NOMO-1 (cell line): ENCODE measurements around the gene ATF6.
"Not testable (repeated sequence)": the region's sequence is repeated elsewhere in the genome, so short reads cannot be mapped to it uniquely, and the experiment has no call there.

Experiments
- DNase-seq, 2 experiments: peaks; one replicate each; lab custom pipeline; 2025; ENCODE audit not compliant: unreplicated experiment in 2 of 2; lab: John Stamatoyannopoulos, UW

The ATF6 gene

DNA sequence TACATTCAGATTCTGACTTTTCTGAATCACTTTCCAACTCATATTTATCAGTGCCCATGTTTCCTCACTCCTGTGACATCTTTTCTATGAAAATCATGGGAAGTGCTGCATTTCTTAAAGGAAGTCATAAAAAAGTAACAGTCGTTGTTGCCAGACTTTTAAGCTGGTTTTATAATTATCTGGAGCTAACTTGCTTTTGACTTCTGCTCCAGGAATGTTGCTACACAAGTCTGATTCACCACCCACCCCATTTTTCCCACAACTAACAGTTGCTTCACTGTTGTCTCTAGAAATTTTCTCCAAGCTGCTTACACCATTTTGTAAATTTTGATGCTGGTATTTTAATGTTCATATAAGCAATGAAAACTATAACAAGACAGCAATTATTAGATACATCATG lies 32.6 kb upstream of the ATF6 start:
- peak; percentile 58 to 78 for DNase-seq

DNA sequence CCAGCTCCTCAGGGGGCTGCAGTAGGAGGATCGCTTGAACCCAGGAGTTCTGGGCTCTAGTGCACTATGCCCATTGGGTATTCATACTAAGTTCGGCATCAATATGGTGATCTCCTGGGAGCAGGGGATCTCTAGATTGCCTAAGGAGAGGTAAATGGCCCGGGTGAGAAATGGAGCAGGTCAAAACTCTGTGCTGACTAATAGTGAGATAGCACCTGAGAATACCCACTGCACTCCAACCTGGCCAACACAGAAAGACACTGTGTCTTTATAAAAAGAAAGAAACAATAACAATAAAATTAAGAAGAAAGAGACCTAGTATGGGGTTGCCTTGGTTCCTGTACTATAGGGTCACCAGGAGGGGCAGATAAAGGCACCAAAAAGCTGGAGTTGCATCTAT lies 30.3 kb upstream of the ATF6 start:
- DNase-seq: no peak

DNA sequence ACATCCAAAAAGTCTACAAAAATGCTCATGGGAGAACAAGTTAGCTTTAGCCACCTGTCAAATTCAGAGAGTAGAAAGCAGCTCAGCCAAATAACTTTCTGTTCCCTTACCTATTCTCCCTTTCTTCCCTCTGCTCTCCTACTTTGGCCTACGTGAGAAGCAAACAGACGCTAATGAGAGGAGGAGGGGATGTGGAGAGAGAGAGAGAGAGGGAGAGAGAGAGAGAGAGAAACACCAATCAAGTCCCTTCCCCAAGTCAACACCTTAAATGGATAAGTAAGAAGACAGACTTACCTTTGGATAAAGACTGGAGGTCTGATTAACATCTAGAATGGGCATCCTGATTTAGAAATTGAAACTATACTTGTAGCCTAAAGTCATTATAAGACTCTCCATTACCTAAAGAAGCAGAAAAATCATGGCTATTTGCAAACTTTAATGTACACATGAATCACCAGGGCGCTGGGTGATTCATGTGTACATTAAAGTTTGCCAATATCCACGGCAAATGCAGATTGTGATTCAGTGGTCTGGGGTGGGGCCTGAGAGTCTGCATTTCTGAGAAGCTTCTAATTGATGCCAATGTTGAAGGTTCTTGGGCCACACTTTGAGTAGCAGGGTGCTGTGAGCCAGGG lies 29.7 kb upstream of the ATF6 start:
- peak in 1 of 2 experiments; percentile 28 for DNase-seq

- DNase-seq: no peak
Observed at GRCh38 chr1:161737625-161738024, 28.5 kb upstream of the ATF6 start.

DNA sequence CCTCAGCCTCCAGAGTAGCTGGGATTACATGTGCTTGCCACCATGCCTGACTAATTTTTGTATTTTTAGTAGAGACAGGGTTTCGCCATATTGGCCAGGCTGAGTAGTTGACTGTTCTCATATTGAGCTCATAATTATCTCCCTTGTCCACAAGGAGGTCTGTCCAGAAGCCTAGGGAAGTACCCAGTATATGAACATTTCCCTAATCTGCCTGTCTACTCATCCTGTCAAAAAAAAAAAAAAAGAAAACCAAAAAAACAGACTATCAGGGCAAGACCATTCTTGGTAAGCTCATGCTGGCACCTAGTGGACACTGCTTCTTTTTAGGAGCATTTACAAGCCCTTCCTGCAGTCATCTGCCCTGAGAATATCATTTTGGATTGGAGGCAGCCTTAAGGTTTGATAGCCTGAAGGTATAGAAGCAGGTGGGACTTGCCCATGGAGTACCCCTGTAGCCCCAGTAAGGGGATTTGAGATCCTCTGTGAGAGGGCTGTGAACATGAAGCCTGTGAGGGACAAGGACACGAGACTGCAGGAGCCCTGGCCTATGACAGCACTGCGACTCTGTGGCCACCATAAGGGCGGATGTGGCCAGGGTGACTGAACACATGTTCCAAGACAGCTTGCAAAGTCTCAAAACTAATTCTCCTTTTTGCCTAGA lies 27.4 kb upstream of the ATF6 start:
- peak; percentile 76 to 95 for DNase-seq

GRCh38 chr1:161739865-161740566 lies 26.1 kb upstream of the ATF6 start:
- peak in 1 of 2 experiments; percentile 63 for DNase-seq

GRCh38 chr1:161740921-161741320 lies 25.2 kb upstream of the ATF6 start:
- DNase-seq: peak in 1 of 2 experiments; percentile 44

DNA sequence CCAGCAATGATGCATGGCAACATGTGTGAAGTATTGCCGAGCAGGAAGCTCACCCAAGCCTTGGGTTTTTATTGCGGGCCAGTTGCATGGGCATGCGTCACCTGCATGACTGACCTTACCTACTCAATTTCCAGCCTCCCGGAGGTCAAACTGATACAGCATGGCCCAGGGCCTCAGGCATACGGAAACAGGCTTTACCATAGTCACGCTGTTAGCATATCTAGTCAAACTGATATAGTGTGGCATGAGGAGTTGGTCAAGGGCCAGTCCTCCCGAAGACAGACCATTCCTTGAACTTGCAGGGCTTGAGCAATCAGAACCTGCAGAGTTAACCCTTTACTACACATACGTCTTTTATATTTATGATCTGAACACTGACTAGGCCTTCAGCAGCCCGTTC lies 22.9 kb upstream of the ATF6 start:
- no peak for DNase-seq

- DNase-seq: peak; percentile 48 to 65
Observed at GRCh38 chr1:161747801-161748200, 18.3 kb upstream of the ATF6 start.

DNA sequence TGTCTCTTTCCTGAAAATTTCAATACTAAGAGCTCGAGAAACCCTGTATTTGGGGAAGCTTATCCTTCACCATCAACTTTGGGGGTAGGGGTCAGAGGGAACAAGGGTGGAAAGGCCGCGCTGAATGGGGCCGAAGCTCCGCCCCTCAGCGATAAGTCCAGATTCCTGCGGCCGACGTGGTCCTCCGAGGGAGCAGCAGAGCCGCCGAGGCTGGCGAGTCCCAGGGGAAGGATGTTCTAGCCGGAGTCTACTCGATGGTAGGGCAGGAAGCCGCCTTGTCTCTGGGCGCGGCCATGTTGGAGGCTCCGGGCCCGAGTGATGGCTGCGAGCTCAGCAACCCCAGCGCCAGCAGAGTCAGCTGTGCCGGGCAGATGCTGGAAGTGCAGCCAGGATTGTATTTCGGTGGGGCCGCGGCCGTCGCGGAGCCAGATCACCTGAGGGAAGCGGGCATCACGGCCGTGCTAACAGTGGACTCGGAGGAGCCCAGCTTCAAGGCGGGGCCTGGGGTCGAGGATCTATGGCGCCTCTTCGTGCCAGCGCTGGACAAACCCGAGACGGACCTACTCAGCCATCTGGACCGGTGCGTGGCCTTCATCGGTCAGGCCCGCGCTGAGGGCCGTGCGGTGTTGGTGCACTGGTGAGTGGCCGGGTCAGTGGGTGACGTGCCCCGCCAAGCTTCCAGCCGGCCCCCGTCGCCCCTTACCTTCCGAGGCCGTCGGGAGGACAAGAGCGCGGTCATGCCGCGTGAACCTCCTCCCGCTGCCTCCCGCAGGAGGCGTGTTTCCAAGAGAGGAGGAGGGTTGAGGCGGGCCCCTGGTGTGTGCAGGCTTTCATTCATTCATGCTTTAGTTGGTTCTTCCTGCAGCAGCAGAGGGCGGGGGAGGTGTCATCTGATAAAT lies 16.4 kb upstream of the ATF6 start, which contains the start of gene DUSP12:
Gene DUSP12 (plus strand): TSS at position 278 of the 899 bp plus-strand sequence. CDS start 16 bp downstream, at position 294.
- peak; percentile 92 to 96 for DNase-seq

DNA sequence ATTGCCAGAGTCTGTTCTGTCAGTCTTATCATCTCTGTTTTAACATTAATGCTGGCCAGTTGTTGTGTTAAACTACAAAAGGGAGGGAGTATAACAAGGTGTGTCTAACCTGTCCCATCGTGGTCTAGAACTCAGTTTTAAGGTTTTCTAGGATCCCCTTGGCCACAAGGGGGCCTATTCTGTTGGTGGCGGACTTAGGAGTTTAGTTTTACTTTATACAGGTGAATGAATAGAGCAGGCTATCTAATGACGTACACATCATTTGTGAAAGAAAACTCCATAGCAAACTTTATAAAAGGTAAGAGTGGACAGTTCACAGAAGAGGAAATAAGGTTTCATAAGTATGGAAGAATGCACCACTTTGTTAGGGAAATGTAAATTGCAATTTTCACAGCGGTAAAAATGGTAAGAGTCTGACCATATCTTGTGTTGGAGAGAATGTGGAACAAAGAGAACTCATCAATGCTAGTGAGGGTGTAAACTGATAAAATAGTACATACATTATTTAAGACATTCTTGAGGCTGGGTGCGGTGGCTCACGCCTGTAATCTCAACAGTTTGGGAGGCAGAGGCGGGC lies 2.5 kb upstream of the ATF6 start:
- DNase-seq: peak; percentile 15 to 18

GRCh38 chr1:161768461-161768860 lies 2.3 kb downstream of the ATF6 start:
- DNase-seq: no peak

DNA sequence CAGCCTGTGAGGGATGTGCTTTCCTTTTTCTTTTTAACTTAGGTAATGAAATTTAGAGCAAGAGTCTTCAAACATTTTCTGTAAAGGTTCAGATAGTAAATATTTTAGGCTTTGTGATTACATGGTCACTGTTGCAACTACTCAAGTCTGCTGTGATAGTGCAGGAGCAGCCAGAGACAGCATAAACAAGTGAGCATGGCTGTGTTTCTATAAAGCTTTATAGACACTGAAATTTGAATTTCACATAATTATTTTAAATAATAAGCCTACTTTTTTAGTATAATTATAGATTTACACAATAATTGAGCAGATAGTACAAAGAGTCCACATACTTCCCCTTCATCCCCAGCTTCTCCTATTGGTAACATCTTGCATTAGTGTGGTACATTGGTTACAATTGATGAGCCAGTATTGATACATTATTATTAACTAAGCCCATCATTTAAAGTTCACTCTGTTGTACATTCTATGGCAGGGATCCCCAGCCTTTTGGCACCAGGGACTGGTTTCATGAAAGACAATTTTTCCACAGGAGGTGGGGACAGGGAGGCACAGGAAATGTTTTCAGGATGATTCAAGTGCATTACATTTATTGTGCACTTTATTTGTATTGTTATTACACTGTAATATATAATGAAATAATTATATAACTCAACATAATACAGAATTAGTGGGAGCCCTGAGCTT lies 3.0 kb downstream of the ATF6 start:
- DNase-seq: no peak

- not testable (repeated sequence) for DNase-seq
Observed at GRCh38 chr1:161769673-161770045, 3.5 kb downstream of the ATF6 start.

DNA sequence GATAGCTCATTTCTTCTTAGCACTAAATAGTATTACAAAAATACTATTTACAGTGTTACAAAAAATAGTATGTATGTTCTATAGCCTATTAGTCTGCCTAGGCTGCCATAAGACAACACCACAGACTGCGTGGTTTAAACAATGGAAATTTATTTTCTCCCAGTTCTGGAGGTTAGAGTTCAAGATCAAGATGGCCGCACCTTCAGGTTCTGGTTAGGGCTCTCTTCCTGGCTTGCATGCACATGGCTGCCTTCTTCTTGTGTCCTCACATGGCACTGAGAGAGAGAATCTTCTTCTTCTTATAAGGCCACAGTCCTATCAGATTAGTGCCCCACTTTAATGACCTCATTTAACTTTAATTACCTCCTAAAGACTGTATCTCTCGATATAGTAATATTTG lies 4.1 kb downstream of the ATF6 start:
- DNase-seq: no peak

- DNase-seq: peak in 1 of 2 experiments; percentile 35
Observed at GRCh38 chr1:161771161-161771560, 5.0 kb downstream of the ATF6 start.

DNA sequence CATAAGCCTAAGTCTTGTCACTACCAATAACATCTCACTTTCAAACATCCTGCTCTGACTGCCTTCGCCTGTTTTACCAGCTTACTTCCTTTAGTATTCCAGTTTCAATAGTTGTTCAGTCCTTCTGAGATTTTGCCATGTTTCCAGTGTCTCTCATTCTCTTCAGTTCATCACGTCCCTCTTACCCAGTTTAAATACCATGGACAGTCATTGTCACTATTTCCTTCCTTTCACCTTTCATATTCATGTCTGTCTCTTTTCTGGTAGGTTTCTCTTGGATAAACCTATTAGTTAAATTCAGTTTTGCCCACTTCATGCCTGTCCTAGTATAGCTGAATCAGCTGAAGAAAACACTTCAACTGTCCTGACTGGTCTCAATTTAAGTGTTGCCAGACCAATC lies 5.9 kb downstream of the ATF6 start:
- no peak for DNase-seq

- peak; percentile 57 to 71 for DNase-seq
Observed at GRCh38 chr1:161772397-161772796, 6.3 kb downstream of the ATF6 start.

- DNase-seq: no peak
Observed at GRCh38 chr1:161773791-161774190, 7.7 kb downstream of the ATF6 start.

DNA sequence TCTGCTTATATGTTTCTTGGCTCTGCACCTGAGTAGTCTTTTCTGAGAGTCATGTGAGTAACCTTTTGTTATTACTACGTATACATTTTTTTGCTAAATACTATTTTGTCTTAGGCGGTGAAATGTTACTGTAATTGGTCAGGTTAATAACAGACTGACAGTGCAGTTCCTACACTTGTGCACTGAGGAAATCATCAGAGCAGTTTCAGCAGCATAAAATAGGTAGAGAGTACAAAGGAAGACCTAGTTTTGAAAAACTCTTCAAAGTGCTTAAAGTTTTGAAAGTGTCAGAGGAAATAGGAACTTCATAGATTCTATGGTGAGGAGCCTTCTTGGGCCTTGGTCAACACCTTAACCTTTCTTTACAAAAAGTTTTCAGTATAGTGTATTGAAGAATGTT lies 11.1 kb downstream of the ATF6 start:
- DNase-seq: no peak
